NCI-H128 (cell line): Measurements from ENCODE around the gene SYNE1.
"Not testable (repeated sequence)": the region's sequence is repeated elsewhere in the genome, so short reads cannot be mapped to it uniquely, and the experiment has no call there.

Experiments
- DNase-seq: peaks from one replicate; lab custom pipeline; 2025; ENCODE audit not compliant: unreplicated experiment; lab: John Stamatoyannopoulos, UW

The SYNE1 gene

DNA sequence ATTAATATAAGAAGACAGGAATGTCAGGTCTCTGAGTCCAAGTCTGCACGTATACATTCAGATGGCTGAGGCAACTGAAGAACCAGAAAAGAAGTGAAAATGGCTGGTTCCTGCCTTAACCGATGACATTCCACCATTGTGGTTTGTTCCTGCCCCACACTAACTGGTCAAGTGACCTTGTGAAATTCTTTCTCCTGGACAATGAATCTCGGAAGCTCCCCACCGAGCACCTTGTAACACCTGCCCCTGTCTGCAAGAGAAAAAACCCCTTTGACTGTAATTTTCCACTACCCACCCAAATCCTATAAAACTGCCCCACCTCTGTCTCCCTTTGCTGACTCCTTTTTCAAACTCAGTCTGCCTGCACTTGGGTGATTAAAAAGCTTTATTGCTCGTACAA, 140.4 kb downstream of the SYNE1 start:
- no peak for DNase-seq

GRCh38 chr6:152495456-152495855, 141.7 kb downstream of the SYNE1 start:
- not testable (repeated sequence) for DNase-seq

DNA sequence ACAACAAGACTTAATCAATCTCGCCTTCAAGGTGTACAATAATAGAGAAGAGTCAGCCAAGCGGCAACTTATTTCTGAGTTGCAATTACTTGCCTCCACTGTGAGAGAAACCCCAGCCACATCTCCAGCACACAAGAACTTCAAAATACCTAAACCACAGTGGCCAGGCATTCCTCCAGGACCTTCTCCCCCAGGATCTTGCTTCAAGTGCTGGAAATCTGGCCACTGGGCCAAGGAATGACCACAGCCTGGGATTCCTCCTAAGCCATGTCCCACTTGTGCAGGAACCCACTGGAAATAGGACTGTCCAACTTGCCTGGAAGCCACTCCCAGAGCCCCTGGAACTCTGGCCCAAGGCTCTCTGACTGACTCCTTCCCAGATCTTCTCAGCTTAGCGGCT, 144.9 kb downstream of the SYNE1 start:
- DNase-seq, result not testable (repeated sequence)

DNA sequence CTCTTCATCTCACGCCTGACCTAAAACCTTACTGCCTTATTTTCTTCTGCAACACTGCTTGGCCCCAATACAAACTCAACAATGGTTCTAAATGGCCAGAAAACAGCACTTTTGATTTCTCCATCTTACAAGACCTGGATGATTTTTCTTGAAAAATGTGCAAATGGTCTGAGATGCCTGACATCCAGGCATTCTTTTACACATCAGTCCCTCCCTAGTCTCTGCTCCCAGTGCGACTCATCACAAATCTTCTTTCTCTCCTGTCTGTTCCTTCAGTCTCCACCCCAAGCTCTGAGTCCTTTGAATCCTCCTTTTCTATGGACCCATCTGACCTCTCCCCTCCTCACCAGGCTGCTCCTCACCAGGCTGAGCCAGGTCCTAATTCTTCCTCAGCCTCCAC, 145.7 kb downstream of the SYNE1 start:
- not testable (repeated sequence) for DNase-seq

DNA sequence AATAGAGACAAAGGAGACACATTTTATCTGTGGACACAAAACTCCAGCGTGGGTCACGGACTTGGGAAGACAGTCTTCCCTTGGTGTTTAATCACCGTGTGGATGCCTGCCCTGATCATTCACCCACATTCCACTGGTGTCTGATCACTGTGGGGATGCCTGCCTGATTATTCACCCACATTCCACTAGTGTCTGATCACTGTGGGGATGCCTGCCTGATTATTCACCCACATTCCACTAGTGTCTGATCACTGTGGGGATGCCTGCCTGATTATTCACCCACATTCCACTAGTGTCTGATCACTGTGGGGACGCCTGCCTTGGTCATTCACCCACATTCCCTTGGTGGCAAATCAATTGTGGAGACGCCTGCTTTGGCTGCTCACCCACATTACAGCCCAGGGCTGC, 146.2 kb downstream of the SYNE1 start:
- DNase-seq, result not testable (repeated sequence)

DNA sequence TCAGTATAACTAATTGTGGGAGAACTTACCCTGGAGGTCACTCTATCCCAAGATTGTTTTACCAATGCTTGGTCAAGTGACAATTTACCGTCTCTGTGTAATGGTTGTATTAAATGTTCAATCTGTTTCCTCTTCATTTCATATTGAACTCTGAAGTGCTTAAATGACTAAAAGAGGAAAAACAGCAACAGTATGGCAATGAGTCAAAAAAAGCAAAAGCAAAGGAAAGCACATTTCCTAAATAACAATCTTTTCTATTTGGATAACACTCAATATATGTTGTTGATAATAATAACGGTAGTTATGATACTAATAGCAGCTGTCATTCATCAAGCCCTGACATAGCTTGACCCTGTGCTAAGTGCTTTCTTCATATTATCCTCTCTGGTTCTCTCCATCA, 152.4 kb downstream of the SYNE1 start:
- no peak for DNase-seq

GRCh38 chr6:152482289-152482688, 154.9 kb downstream of the SYNE1 start:
- no peak for DNase-seq

GRCh38 chr6:152478377-152479010, 158.7 kb downstream of the SYNE1 start:
- DNase-seq, result no peak

GRCh38 chr6:152474354-152474753, 162.8 kb downstream of the SYNE1 start:
- DNase-seq, result no peak

DNA sequence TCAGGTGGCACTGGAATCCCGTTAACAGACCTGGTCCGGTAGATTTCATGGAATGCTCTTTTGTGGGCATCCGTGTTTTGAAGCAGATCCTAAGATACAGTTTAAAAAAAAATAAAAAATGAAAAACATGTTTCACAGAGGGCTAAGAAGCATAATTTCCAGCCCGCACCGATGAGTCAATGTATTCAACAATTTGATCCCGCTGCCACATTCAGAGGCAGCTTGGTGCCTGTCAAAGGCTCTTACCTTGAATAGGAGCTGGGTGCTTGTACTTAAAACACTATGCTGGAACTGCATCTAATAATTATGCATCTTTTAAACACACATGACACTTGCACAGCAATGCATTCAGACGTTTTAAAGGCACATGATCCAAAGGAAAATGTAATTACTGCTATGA, 164.8 kb downstream of the SYNE1 start:
- DNase-seq, result no peak

DNA sequence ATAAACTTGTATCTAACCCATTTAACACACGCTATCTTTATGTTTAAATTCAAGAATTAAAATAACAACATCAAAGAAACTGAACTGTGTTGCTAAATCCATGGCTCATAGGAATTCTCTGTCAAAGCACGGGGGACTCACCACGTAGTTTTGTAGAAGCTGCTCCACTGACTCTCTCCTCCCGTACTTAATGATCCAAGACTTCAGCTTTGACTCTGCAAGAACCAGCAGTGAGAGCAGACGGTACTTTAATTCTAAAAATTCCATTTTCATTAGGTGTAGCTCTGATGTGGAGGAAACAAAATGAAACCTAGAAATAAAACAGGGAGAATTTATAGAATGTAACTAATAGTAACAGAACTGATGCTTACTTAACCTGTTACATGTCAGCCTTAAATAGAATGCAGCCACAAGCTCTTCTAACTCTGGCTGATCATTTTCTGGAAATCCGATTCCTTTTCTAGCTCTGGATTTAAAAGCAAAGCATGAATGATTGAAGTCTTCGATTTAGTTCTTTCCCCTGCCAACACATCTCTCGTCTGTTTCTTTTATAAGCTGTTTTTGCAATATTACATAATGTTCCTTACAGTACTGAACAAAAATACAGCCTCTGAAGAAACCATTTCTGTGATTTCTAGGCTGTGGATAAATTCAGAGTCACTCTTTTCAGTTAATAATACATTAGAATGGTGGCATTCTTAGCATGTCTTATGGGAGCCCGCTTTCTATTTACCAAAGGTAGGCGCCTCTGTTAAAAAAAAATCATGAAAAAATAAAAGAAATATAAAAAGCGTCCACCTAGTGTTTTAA, 165.5 kb downstream of the SYNE1 start:
- no peak for DNase-seq

DNA sequence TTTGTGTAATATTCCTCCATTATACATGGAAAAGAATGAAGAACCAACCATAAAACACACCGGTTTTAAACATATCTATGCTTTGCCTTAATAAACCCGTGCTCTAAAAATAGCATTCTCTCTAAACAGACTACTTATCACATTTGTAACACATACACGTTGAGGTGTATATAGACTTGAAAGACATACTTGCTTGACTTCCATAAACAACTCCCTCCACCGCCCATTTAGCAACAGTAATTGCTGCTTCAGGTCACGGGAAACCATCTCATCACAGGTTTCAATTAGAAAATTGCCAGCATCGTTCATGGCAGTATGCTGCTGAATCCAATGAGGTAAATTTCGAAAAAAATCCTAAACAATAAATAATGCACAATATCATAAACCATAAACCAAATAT, 174.0 kb downstream of the SYNE1 start:
- DNase-seq, result no peak

GRCh38 chr6:152462716-152463115, 174.4 kb downstream of the SYNE1 start:
- no peak for DNase-seq

DNA sequence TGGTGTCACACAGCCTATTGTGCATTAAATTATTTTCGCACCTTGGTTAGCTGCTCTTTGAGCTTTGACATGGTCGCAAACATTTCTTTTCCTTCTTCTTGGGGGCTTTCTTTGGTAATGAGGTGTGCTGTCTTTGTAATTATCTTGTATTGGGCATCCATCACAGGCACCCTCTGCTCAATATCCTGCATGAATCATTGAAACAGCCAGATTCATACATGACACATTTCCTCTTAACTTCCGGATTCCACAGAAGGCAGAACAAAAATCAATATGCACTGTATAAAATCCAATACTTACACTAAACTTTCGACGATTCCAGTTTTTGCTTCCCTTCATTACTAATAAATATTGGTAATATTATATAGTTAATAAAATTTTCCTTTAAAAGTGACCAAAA, 175.6 kb downstream of the SYNE1 start:
- DNase-seq, result no peak

DNA sequence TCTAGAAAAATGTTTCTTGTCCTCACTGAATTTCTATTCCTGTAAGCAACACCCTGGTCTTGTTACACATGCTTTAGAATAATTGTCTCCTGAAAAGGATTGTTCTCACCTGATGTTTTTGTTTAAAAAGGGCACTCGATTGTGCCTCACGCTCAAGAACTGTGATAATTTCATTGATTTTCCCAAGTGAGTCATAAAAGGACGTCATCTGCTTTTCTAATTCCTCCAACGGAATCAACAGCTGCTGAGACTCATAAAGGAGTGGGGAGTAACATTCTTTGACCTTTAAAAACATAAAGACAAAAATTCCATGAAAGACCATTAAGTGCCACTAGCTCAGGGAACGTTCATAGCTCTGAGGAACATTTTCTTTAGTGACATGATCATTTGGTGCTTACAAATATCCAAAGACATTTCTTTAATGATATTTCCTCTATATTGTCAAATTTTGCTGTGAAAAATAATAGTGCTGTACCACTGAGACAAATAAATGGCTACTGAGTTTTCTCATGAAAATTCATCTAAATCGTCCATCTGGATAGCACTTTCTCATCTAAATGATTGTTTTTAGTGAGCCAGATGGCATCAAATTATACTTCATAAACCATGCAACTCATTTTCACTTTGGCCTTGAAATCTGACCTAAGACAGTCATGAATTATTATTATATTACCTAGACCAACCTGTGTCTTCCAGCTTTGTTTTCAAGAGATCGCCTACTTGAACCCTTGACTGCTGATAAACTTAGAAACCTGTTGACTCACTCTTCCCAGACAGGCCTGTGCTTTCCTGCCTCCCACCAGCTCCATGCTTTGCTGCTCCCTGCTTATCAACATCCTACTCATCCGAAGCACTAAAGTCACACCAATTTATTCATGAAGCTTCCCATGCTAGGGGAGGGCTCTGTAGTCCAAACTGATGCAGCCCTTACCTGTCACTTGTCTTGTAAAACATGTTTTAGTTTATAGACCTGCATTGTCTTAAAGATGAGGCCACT, 178.2 kb downstream of the SYNE1 start:
- DNase-seq, result no peak

- DNase-seq, result no peak
Measured at GRCh38 chr6:152457949-152458624, 179.1 kb downstream of the SYNE1 start.

DNA sequence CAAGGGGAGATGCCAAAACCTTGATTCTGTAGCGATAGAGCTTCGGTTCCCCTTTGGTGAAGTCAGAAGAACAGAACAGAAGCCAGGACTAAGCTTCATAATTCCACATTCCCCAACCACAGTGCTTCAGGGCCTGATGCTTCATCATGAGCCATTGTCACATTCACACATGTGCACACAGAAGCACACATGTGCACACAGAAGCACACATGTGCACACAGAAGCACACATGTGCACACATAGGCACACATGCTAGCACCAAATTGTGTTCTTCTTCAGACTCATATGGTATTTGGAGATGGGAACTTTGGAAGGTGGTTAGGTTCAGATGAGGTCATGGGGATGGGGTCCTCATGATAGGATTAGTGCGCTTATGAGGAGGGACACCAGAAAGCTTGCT, 183.2 kb downstream of the SYNE1 start:
- no peak for DNase-seq

DNA sequence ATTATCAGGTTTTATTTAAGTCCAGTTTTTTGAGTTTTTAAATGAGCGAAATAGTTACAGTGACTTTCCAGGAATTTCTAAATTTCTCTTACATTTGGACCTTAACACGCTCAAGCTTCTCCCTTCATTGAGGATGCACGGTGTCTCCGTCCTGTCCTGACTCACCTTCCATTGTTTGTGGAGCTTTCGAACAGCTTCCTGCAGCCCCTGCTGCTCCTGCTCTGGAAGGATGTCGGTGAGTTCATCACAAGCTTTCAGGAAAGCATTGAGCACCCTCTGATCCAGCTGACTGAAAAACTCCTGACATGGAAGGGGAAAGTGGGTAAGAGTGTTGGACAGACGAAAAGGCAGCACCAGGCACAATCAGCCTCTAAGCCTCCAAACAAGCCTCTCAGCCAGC, 183.7 kb downstream of the SYNE1 start:
- DNase-seq, result no peak

GRCh38 chr6:152452639-152453038, 184.5 kb downstream of the SYNE1 start:
- DNase-seq, result no peak

GRCh38 chr6:152450519-152450918, 186.6 kb downstream of the SYNE1 start:
- no peak for DNase-seq

- DNase-seq, result no peak
Measured at GRCh38 chr6:152441902-152442301, 195.3 kb downstream of the SYNE1 start.
